Panc1 (cell line): ENCODE measurements around the gene KPTN.

Experiments used
- POLR2AphosphoS5 ChIP-seq: IDR thresholded peaks from 2 replicates; pipeline ENCODE4 v1.6.1; 2012; ENCODE audit warnings: mild to moderate bottlenecking, low read depth, low read length, moderate library complexity
- SIN3A ChIP-seq: IDR thresholded peaks from 2 replicates; pipeline ENCODE4 v1.6.1; 2012; ENCODE audit warnings: low read depth, mild to moderate bottlenecking, low read length, moderate library complexity, borderline replicate concordance; ENCODE audit not compliant: insufficient read depth
- TCF7L2 ChIP-seq: IDR thresholded peaks from 2 replicates; pipeline ENCODE4 v1.6.1; 2011; ENCODE audit warnings: mild to moderate bottlenecking, low read depth, low read length, inconsistent platforms
- TF ChIP-seq, protein P1 (sequence below): fragments of 450-650 bp; IDR thresholded peaks from 2 replicates; pipeline ENCODE4 v1.5.1; 2017; ENCODE audit warnings: mild to moderate bottlenecking
- TF ChIP-seq, protein P2 (sequence below), 2 experiments: IDR thresholded peaks; 2 replicates each; pipeline ENCODE4 v1.6.1; 2011 to 2012; ENCODE audit warnings: low read depth in 2 of 2, control low read depth in 1 of 2, low read length in 1 of 2, mild to moderate bottlenecking in 1 of 2, moderate library complexity in 1 of 2; ENCODE audit not compliant: insufficient read depth in 1 of 2

DNA sequence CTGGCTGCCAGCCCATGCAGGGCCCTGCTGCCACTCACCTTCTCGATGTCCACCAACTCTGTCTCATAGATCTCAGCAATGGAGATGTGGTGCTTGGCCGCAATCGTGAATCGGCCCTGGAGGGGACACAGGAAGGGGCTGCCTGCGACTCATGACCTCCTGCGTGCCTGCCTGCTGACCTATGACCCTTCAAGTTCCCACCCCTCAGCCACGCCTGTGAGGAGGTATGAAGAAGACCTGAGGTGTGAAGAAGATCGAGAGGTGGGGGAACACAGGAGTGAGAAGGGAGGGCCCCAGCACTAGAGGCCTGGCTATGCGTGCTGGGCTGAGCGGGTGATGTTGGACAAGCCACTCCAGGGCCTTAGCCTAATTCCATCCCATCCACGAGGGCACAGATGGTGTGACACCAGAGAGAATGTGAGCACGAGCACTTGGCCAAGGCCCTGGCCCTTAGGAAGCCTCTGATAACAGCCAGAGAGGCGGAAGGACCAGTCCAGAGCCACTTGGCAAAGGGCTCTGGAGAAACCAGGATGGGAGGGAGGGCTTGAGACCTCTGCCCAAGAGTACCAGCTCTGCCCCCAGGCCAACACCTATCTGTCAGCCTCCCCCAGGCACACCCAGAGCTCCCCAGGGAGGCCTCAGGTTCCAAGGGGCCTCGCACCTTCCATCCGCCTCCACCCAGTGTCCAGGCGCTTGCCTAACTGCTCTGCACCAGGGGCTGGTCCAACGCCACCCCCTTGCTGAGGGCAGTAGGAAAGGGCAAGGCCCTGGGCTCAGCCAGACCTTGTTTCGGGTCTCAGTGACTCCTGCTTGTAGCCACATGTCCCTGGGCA lies 9.6 kb upstream of the KPTN start:
- TF ChIP-seq, protein P1, sequence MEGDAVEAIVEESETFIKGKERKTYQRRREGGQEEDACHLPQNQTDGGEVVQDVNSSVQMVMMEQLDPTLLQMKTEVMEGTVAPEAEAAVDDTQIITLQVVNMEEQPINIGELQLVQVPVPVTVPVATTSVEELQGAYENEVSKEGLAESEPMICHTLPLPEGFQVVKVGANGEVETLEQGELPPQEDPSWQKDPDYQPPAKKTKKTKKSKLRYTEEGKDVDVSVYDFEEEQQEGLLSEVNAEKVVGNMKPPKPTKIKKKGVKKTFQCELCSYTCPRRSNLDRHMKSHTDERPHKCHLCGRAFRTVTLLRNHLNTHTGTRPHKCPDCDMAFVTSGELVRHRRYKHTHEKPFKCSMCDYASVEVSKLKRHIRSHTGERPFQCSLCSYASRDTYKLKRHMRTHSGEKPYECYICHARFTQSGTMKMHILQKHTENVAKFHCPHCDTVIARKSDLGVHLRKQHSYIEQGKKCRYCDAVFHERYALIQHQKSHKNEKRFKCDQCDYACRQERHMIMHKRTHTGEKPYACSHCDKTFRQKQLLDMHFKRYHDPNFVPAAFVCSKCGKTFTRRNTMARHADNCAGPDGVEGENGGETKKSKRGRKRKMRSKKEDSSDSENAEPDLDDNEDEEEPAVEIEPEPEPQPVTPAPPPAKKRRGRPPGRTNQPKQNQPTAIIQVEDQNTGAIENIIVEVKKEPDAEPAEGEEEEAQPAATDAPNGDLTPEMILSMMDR: no peak
- TF ChIP-seq POLR2AphosphoS5 (no peak), SIN3A (no peak), TCF7L2 (no peak)
- TF ChIP-seq, protein P2, sequence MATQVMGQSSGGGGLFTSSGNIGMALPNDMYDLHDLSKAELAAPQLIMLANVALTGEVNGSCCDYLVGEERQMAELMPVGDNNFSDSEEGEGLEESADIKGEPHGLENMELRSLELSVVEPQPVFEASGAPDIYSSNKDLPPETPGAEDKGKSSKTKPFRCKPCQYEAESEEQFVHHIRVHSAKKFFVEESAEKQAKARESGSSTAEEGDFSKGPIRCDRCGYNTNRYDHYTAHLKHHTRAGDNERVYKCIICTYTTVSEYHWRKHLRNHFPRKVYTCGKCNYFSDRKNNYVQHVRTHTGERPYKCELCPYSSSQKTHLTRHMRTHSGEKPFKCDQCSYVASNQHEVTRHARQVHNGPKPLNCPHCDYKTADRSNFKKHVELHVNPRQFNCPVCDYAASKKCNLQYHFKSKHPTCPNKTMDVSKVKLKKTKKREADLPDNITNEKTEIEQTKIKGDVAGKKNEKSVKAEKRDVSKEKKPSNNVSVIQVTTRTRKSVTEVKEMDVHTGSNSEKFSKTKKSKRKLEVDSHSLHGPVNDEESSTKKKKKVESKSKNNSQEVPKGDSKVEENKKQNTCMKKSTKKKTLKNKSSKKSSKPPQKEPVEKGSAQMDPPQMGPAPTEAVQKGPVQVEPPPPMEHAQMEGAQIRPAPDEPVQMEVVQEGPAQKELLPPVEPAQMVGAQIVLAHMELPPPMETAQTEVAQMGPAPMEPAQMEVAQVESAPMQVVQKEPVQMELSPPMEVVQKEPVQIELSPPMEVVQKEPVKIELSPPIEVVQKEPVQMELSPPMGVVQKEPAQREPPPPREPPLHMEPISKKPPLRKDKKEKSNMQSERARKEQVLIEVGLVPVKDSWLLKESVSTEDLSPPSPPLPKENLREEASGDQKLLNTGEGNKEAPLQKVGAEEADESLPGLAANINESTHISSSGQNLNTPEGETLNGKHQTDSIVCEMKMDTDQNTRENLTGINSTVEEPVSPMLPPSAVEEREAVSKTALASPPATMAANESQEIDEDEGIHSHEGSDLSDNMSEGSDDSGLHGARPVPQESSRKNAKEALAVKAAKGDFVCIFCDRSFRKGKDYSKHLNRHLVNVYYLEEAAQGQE (IDR thresholded peaks at IDR 0.05; ENCODE audit: insufficient read depth in 1 of 2, low read depth in 2 of 2, low read length in 1 of 2): no peak
